Loucy (cell line): ENCODE measurements around the gene FBXW9.

ENCODE experiments used
- H2AFZ ChIP-seq: fragments of 200-600 bp; sonication (generic); 2 replicates; pipeline ENCODE4 v1.6.0; 2016; ENCODE audit warnings: antibody characterized with exemption, mild to moderate bottlenecking, low read length, moderate library complexity
- H3F3A ChIP-seq: fragments of 200-600 bp; 2 replicates; pipeline ENCODE4 v1.6.0; 2016; ENCODE audit warnings: antibody characterized with exemption, low read depth, mild to moderate bottlenecking
- H3K27me3 ChIP-seq: fragments of 200-600 bp; sonication (generic); 2 replicates; pipeline ENCODE4 v1.6.1; 2014; ENCODE audit warnings: low read length, mild to moderate bottlenecking; ENCODE audit not compliant: insufficient read depth, poor library complexity, severe bottlenecking
- H3K36me3 ChIP-seq: fragments of 200-600 bp; sonication (generic); 2 replicates; pipeline ENCODE4 v1.6.1; 2016; ENCODE audit warnings: low read length; ENCODE audit not compliant: insufficient read depth
- H3K4me1 ChIP-seq: fragments of 200-600 bp; sonication (generic); 2 replicates; pipeline ENCODE4 v1.5.1; 2014; ENCODE audit warnings: low read length, mild to moderate bottlenecking; ENCODE audit not compliant: insufficient read depth, poor library complexity, severe bottlenecking
- H3K4me2 ChIP-seq: fragments of 200-600 bp; sonication (generic); 2 replicates; pipeline ENCODE4 v1.6.0; 2014; ENCODE audit warnings: antibody characterized with exemption, low read length, low read depth, mild to moderate bottlenecking; ENCODE audit not compliant: poor library complexity, severe bottlenecking
- H3K4me3 ChIP-seq: fragments of 200-600 bp; sonication (generic); 2 replicates; pipeline ENCODE4 v1.5.1; 2014; ENCODE audit warnings: low read length, mild to moderate bottlenecking, mixed read lengths; ENCODE audit not compliant: poor library complexity, severe bottlenecking
- H3K79me2 ChIP-seq: fragments of 200-600 bp; sonication (generic); 2 replicates; pipeline ENCODE4 v1.6.1; 2014; ENCODE audit warnings: low read length; ENCODE audit not compliant: insufficient read depth
- H3K9ac ChIP-seq: fragments of 200-600 bp; sonication (generic); 2 replicates; pipeline ENCODE4 v1.6.0; 2014; ENCODE audit warnings: mild to moderate bottlenecking, low read depth, low read length, moderate library complexity; ENCODE audit not compliant: poor library complexity, severe bottlenecking
- H3K9me2 ChIP-seq: fragments of 200-600 bp; sonication (generic); replicated peaks from 2 replicates; pipeline ENCODE4 v1.6.1; 2016; ENCODE audit warnings: low read depth, low read length, mixed read lengths
- H3K9me3 ChIP-seq: fragments of 200-600 bp; sonication (generic); 2 replicates; pipeline ENCODE4 v1.6.1; 2014; ENCODE audit warnings: mild to moderate bottlenecking, antibody characterized with exemption, low read length, low read depth; ENCODE audit not compliant: insufficient read depth
- H4K20me1 ChIP-seq: fragments of 200-600 bp; sonication (generic); 2 replicates; pipeline ENCODE4 v1.6.0; 2014; ENCODE audit warnings: antibody characterized with exemption, low read length, mild to moderate bottlenecking; ENCODE audit not compliant: insufficient read depth, poor library complexity, severe bottlenecking
- EZH2phosphoT487 ChIP-seq: fragments of 200-600 bp; IDR thresholded peaks from 2 replicates; pipeline ENCODE4 v1.6.1; 2018; ENCODE audit warnings: antibody characterized with exemption, mild to moderate bottlenecking, moderate library complexity, borderline replicate concordance
- TF ChIP-seq, protein P1 (sequence below): fragments of 200-600 bp; sonication (generic); conservative IDR thresholded peaks from 2 replicates; pipeline ENCODE4 v1.5.1; 2014; ENCODE audit warnings: mild to moderate bottlenecking, antibody characterized with exemption, low read length

Gene FBXW9

DNA sequence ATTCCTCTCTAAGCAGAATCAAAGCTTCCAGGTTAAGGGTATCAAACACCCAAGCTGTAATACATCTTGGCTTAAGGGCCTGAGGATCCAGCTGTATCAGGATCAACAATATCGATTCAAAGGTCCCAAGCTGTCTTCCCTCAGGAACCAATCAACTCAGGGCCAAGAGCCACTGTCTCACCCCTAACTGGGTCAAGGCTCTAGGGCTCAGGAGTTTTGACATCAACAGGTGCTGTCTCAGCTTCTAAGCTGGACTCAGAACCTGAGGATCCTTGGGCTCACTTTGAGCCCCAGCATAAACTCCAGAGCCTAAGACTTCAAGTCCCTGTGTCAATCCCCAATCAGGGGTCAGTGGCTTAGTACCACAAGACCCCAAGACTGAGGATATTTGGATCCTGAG, 917 bp downstream of the FBXW9 start:
- H3K9me3 ChIP-seq: no peaks in the 10 kb centered on the region
- H3K36me3 ChIP-seq: no peaks in the 10 kb centered on the region; the same call in 1 of the 2 replicates
- no peak overlapping the region for H3K9ac ChIP-seq
- H3K9me2 ChIP-seq: no peaks in the 10 kb centered on the region
- H3K4me1 ChIP-seq: peaks cover 11% of the 10 kb centered on the region
- peak overlapping the region; percentile 81 for H3K4me2 ChIP-seq
- no peaks in the 10 kb centered on the region for H4K20me1 ChIP-seq
- H3K4me3 ChIP-seq: peak overlapping the region; percentile 81
- 0 out of 2 replicates have a peak, but pooled peaks cover 2% of the 10 kb centered on the region for H3F3A ChIP-seq
- no peak overlapping the region for H2AFZ ChIP-seq
- peaks cover 10% of the 10 kb centered on the region; the same call in 1 of the 2 replicates for H3K79me2 ChIP-seq
- no peaks in the 10 kb centered on the region for H3K27me3 ChIP-seq
- TF ChIP-seq EZH2phosphoT487: no peak
- TF ChIP-seq, protein P1, sequence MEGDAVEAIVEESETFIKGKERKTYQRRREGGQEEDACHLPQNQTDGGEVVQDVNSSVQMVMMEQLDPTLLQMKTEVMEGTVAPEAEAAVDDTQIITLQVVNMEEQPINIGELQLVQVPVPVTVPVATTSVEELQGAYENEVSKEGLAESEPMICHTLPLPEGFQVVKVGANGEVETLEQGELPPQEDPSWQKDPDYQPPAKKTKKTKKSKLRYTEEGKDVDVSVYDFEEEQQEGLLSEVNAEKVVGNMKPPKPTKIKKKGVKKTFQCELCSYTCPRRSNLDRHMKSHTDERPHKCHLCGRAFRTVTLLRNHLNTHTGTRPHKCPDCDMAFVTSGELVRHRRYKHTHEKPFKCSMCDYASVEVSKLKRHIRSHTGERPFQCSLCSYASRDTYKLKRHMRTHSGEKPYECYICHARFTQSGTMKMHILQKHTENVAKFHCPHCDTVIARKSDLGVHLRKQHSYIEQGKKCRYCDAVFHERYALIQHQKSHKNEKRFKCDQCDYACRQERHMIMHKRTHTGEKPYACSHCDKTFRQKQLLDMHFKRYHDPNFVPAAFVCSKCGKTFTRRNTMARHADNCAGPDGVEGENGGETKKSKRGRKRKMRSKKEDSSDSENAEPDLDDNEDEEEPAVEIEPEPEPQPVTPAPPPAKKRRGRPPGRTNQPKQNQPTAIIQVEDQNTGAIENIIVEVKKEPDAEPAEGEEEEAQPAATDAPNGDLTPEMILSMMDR: no peak

DNA sequence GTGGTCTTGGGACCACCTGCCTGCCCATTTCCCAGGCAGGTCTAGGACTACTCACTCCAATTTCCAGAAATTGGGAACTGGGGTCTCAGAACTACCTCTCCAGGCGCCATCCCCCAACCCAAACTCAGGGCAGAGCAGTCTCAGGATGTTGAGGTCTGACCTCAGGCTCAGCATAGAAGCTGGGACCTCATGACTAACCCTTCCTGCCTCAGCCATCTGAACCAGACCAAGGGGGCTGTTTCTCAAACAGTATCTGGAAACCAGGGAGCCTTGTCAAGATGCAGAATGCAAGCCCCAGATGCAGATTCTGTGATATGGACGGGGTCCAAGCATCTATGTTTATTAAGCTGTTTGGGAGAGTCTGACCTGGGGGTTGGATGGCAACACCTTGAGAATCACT, 1.3 kb downstream of the FBXW9 start:
- H3K9ac ChIP-seq: no peak overlapping the region

DNA sequence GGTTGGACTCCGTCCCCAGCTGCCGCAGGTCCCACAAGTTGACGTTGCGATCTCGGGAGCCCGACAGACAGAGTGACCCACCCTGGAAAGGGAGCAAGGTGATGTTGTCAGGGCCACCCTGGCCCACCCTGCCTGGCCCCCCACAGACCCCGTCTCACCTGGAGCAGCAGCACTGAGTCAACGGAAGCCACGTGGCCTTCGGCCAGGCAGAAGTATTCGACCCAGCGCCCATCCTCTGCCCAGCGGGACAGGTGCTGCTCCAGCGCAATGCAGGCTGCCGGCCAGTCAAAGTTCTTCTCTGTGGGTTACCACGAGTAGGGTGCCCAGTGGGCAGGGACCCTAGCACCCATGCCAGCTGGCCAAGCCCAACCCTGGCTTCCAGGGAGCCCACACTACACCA, 1.8 kb downstream of the FBXW9 start:
- TF ChIP-seq EZH2phosphoT487: no peak
- TF ChIP-seq, protein P1: no peak
- Histone ChIP-seq H3K36me3 (no peaks in the 10 kb centered on the region), H3K4me3 (no peak overlapping the region), H3K4me1 (peaks cover 11% of the 10 kb centered on the region), H3K27me3 (no peaks in the 10 kb centered on the region), H2AFZ (no peak overlapping the region), H3F3A (0 out of 2 replicates have a peak, but pooled peaks cover 2% of the 10 kb centered on the region), H3K9me2 (no peaks in the 10 kb centered on the region), H3K9me3 (no peaks in the 10 kb centered on the region), H4K20me1 (no peaks in the 10 kb centered on the region), H3K79me2 (peaks cover 19% of the 10 kb centered on the region; the same call in 1 of the 2 replicates), H3K9ac (no peak overlapping the region), H3K4me2 (peak overlapping the region; percentile 81)

More for the DNA sequence above, 1.3 kb downstream of the FBXW9 start:
- Histone ChIP-seq H3K27me3 (no peaks in the 10 kb centered on the region), H3K36me3 (no peaks in the 10 kb centered on the region; the same call in 1 of the 2 replicates), H3K9me3 (no peaks in the 10 kb centered on the region), H4K20me1 (no peaks in the 10 kb centered on the region), H3K4me3 (no peak overlapping the region), H3K79me2 (peaks cover 15% of the 10 kb centered on the region; the same call in 1 of the 2 replicates), H3K9me2 (no peaks in the 10 kb centered on the region), H3F3A (0 out of 2 replicates have a peak, but pooled peaks cover 2% of the 10 kb centered on the region), H3K4me2 (peak overlapping the region; percentile 81), H3K4me1 (peaks cover 11% of the 10 kb centered on the region), H2AFZ (no peak overlapping the region)
- TF ChIP-seq EZH2phosphoT487: no peak
- TF ChIP-seq, protein P1: no peak
